ENCODE results near the gene SEBOX.

Gene SEBOX

DNA sequence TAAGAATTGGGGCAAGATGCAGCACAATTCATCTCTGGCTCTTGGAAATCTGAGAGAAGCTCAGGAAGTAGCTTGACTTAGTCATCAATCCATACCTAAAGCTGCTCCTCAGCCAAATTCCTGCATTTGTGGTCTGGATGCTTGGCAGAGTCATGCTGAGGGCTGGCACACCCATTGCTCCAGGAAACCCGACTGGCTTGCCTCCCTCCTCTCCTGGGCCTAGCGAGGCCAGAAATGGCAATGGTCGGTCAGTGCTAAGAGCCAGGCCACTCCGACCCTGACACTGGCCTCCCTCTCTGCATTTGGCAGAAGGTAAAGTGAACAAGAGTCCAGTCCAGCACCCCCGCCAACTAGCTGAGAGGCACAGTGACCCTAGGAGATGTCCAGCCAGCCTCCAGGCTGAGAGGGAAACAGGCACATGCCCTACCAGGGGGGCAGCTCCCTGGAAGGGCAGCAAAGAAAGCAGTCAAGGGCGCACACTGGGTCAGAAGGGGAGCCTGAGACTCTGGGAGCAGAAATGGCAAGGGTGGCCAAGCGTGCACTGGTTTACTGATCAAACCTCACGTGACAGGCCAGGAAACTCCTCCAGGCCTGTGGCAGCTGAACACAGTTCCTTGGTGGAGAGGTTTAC lies 17.6 kb downstream of the SEBOX start:
- Histone ChIP-seq H3K4me1 (ENCODE audit: control insufficient read depth, insufficient read depth, low read length) (no peaks in the 10 kb centered on the region), H3K9me3 (ENCODE audit: control insufficient read depth, insufficient read depth, low read depth, low read length) (no peaks in the 10 kb centered on the region), H3K36me3 (ENCODE audit: control insufficient read depth in 2 of 2, insufficient read depth in 1 of 2, low read length in 2 of 2) (peaks cover 52 to 99% of the 10 kb centered on the region in 2 experiments), H3K27ac (ENCODE audit: extremely low read depth, low read depth, low read length) (no peak overlapping the region), H3K4me3 (ENCODE audit: low read depth, low read length) (no peak overlapping the region)
- POLR2A ChIA-PET, result interaction anchor here (2.4 to 5.9 kb wide), 3 partner anchors 9 to 12 kb away, joined by 8 to 53 read pairs (median 26); partner anchors contain the start of genes IFT20, POLDIP2 and TNFAIP1
- no peak for TF ChIP-seq ZNF596 (tag by site-specific recombination; IDR thresholded peaks at IDR 0.05)
- TF ChIP-seq ZNF394 (tag by site-specific recombination; IDR thresholded peaks at IDR 0.05; ENCODE audit: borderline replicate concordance), result peak; percentile 54; the same call in 1 of the 2 replicates
- no peak for TF ChIP-seq ZNF768 (tag by site-specific recombination; IDR thresholded peaks at IDR 0.05)
- CTCF ChIA-PET, result interaction anchor here (1.6 to 1.8 kb wide), 2 partner anchors 10 to 12 kb away, joined by 5 to 7 read pairs; partner anchors contain the start of genes IFT20, POLDIP2 and TNFAIP1

DNA sequence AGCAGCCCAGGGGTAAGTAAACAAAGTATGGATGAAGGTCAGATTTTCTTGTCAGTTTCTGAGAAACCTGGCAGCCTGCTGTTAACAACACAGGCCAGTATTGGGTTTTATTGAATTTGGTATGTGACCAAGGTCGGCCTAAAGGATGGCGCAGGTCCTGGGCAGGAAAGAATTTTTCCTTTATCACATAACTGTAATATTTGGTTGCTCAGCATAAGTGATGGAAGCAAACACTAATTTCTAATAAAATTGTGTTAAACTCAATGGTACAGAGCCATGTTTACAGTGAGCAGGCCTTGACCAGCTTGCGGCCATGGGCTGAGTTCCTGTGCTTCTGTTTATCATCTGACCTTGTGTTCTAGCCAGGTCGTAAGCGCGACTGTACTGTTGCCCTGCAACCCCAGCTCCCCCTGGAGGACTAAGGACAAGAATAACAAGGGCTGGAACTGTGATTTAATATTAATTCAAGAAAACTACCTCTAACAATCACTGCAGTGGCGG lies 18.2 kb downstream of the SEBOX start:
- Histone ChIP-seq H3K27ac (ENCODE audit: extremely low read depth, low read depth, low read length) (0 out of 2 replicates have a peak overlapping the region, but pooled peaks have one; percentile 22), H3K9me3 (ENCODE audit: control insufficient read depth, insufficient read depth, low read depth, low read length) (no peaks in the 10 kb centered on the region), H3K4me3 (ENCODE audit: low read depth, low read length) (no peak overlapping the region), H3K4me1 (ENCODE audit: control insufficient read depth, insufficient read depth, low read length) (no peaks in the 10 kb centered on the region), H3K36me3 (ENCODE audit: control insufficient read depth in 2 of 2, insufficient read depth in 1 of 2, low read length in 2 of 2) (peaks cover 47 to 100% of the 10 kb centered on the region in 2 experiments)
- POLR2A ChIA-PET, result interaction anchor here (0.6 to 5.9 kb wide), 4 partner anchors 9 to 14 kb away, joined by 3 to 53 read pairs (median 17); partner anchors contain the start of genes IFT20, POLDIP2 and TNFAIP1
- TF ChIP-seq ZNF2 (tag by site-specific recombination; IDR thresholded peaks at IDR 0.05) (peak; percentile 87), ZNF354C (tag by site-specific recombination; IDR thresholded peaks at IDR 0.05; ENCODE audit: borderline replicate concordance, low read depth) (no peak)
- CTCF ChIA-PET, result interaction anchor here (1.0 to 1.8 kb wide), 3 partner anchors 10 to 116 kb away, joined by 5 to 7 read pairs (median 5); partner anchors contain the start of genes IFT20, POLDIP2 and TNFAIP1

- Histone ChIP-seq H3K9me3 (ENCODE audit: control insufficient read depth, insufficient read depth, low read depth, low read length) (no peaks in the 10 kb centered on the region), H3K4me3 (ENCODE audit: low read depth, low read length) (no peak overlapping the region), H3K27ac (ENCODE audit: extremely low read depth, low read depth, low read length) (0 out of 2 replicates have a peak overlapping the region, but pooled peaks have one; percentile 22), H3K4me1 (ENCODE audit: control insufficient read depth, insufficient read depth, low read length) (no peaks in the 10 kb centered on the region), H3K36me3 (ENCODE audit: control insufficient read depth in 2 of 2, insufficient read depth in 1 of 2, low read length in 2 of 2) (peaks cover 47 to 100% of the 10 kb centered on the region in 2 experiments)
- TF ChIP-seq SCRT2 (tag by site-specific recombination; IDR thresholded peaks at IDR 0.05) (no peak), ZNF426 (tag by site-specific recombination; IDR thresholded peaks at IDR 0.05) (no peak), ZNF37A (tag by site-specific recombination; IDR thresholded peaks at IDR 0.05) (no peak), KLF17 (tag by site-specific recombination; IDR thresholded peaks at IDR 0.05) (no peak)
- ChIA-PET POLR2A (interaction anchor here (0.6 to 5.9 kb wide), 4 partner anchors 8 to 15 kb away, joined by 3 to 53 read pairs (median 17); partner anchors contain the start of genes IFT20, POLDIP2 and TNFAIP1), CTCF (interaction anchor here (0.6 to 1.8 kb wide), 6 partner anchors 10 to 116 kb away, joined by 3 to 7 read pairs (median 5); partner anchors contain the start of genes IFT20, POLDIP2, TNFAIP1 and VTN)
Measured at GRCh38 chr17:28346199-28346580, 18.8 kb downstream of the SEBOX start.

DNA sequence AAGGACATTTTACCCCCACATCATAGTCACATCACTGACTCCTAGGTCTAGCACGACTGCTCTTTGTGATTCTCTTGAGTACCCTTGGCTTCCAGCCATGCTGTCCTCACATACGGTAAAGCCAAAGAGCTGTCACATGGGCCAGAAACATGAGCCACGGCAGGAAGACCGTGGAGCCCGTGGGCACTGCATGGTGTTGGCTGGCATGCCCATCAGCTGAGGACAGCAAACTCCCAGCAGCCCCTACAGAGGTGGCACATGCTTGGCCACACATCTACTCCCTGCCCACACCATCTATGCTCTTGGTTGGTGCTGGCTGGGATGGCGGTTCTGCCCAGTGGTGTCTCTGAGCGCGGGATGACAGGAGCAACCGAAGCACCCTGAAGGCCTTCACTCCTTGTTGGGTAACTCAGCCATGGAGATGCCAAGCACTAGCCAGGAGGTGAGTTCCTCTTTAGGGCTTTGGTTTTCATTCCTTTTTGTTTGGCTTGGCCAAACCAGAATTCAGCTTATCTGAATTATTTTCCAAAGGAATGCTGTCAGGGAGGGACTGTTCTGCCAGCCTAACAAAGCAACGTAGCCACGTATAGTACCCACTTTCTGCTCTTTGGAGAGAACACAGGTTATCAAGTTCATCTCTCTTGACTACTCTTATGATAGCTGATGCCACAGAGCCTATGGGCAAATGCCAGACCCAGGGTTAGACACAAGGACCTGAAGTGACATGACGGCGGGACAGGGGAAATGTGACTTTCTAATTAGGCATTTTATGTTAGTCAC lies 19.4 kb downstream of the SEBOX start:
- no peaks in the 10 kb centered on the region for H3K4me1 ChIP-seq (ENCODE audit: control insufficient read depth, insufficient read depth, low read length)
- no peak overlapping the region for H3K4me3 ChIP-seq (ENCODE audit: low read depth, low read length)
- CTCF ChIA-PET, result interaction anchor here (0.5 to 1.8 kb wide), 8 partner anchors 10 to 115 kb away, joined by 3 to 7 read pairs (median 4); partner anchors contain the start of genes IFT20, POLDIP2, TNFAIP1 and VTN
- TF ChIP-seq, protein P1, sequence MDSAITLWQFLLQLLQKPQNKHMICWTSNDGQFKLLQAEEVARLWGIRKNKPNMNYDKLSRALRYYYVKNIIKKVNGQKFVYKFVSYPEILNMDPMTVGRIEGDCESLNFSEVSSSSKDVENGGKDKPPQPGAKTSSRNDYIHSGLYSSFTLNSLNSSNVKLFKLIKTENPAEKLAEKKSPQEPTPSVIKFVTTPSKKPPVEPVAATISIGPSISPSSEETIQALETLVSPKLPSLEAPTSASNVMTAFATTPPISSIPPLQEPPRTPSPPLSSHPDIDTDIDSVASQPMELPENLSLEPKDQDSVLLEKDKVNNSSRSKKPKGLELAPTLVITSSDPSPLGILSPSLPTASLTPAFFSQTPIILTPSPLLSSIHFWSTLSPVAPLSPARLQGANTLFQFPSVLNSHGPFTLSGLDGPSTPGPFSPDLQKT (IDR thresholded peaks at IDR 0.05; ENCODE audit: borderline replicate concordance, low read depth, low read length), result no peak
- TF ChIP-seq ZNF404 (tag by site-specific recombination; IDR thresholded peaks at IDR 0.05) (no peak), ZBTB6 (tag by site-specific recombination; IDR thresholded peaks at IDR 0.05) (no peak), ZNF48 (tag by site-specific recombination; IDR thresholded peaks at IDR 0.05) (no peak), ZNF175 (tag by site-specific recombination; IDR thresholded peaks at IDR 0.05) (no peak)
- H3K36me3 ChIP-seq (ENCODE audit: control insufficient read depth in 2 of 2, insufficient read depth in 1 of 2, low read length in 2 of 2), result peaks cover 41 to 100% of the 10 kb centered on the region in 2 experiments
- H3K27ac ChIP-seq (ENCODE audit: extremely low read depth, low read depth, low read length), result no peak overlapping the region
- POLR2A ChIA-PET, result interaction anchor here (0.6 to 5.9 kb wide), 4 partner anchors 8 to 15 kb away, joined by 3 to 53 read pairs (median 17); partner anchors contain the start of genes IFT20, POLDIP2 and TNFAIP1
- H3K9me3 ChIP-seq (ENCODE audit: control insufficient read depth, insufficient read depth, low read depth, low read length), result no peaks in the 10 kb centered on the region

All from HEK293 (cell line).